ENCODE results near the gene CAPZA1. TPM values are rescaled to one million over a fixed set of nuclear protein-coding genes. Genes with fewer than 3 reads are reported as not detected.

Gene CAPZA1
- total and polyA plus RNA-seq, 2 experiments from 2014 or later, result 109 to 177 TPM

DNA sequence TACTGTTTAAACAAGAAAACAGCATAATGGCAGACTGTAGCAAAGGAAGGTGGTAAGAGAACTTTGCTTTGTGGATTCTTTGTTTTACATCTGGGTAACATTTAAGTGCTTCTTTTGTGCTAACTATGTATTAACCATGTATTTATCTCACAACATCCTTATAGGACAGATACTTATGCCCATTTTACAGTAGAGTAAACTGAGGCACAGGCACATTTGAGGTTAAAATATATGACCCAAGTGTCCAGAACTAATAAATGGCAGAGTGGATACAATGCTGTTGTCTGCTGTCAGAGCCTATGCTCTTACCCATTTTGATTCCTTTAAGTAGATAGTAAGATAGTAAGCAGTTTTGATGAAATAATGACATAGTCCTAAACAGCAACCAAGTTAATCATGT, 7.3 kb downstream of the CAPZA1 start:
- Histone ChIP-seq H4K20me1 (ENCODE audit: insufficient read depth, poor library complexity, severe bottlenecking) (peaks cover 97% of the 10 kb centered on the region), H3K27ac (no peak overlapping the region), H3K4me3 (no peak overlapping the region), H3K79me2 (peaks cover 100% of the 10 kb centered on the region), H3K4me1 (ENCODE audit: insufficient read depth) (peaks cover 6% of the 10 kb centered on the region), H3K9me3 (ENCODE audit: low read depth) (no peaks in the 10 kb centered on the region), H3K4me2 (no peak overlapping the region), H3K36me3 (replicated peaks; ENCODE audit: insufficient read depth, low read depth) (no peaks in the 10 kb centered on the region), H3K9me2 (replicated peaks; ENCODE audit: insufficient read depth) (no peaks in the 10 kb centered on the region), H3K27me3 (no peaks in the 10 kb centered on the region), H2AFZ (no peak overlapping the region)
- DNase-seq (ENCODE audit: low spot score), result no peak
- TF ChIP-seq, protein P1, sequence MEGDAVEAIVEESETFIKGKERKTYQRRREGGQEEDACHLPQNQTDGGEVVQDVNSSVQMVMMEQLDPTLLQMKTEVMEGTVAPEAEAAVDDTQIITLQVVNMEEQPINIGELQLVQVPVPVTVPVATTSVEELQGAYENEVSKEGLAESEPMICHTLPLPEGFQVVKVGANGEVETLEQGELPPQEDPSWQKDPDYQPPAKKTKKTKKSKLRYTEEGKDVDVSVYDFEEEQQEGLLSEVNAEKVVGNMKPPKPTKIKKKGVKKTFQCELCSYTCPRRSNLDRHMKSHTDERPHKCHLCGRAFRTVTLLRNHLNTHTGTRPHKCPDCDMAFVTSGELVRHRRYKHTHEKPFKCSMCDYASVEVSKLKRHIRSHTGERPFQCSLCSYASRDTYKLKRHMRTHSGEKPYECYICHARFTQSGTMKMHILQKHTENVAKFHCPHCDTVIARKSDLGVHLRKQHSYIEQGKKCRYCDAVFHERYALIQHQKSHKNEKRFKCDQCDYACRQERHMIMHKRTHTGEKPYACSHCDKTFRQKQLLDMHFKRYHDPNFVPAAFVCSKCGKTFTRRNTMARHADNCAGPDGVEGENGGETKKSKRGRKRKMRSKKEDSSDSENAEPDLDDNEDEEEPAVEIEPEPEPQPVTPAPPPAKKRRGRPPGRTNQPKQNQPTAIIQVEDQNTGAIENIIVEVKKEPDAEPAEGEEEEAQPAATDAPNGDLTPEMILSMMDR (IDR thresholded peaks at IDR 0.05; ENCODE audit: poor library complexity), result no peak
- TF ChIP-seq EZH2phosphoT487 (IDR thresholded peaks at IDR 0.05; ENCODE audit: low read depth, severe bottlenecking, unreplicated experiment), result no peak
- no peak for TF ChIP-seq EZH2 (IDR thresholded peaks at IDR 0.05; ENCODE audit: borderline replicate concordance)

DNA sequence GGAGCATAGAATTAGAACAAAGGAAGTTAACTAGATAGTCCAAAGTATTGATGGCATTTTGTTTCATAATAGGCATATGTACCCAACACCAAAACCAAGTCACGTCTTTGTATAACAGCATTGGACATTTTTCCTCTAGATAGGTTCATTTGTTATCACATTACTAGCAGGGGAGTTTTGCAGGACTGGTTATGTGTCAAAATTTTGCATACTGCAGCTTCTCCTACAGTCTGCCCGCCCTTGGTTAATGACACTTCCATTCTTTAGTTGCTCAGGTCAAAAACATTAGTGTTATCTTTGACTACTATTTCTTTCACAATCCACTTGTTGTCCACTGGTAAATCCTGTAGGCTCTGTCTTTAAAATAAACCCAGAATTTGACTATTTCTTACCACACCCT, 8.9 kb downstream of the CAPZA1 start:
- Histone ChIP-seq H3K4me2 (no peak overlapping the region), H2AFZ (no peak overlapping the region), H3K27me3 (no peaks in the 10 kb centered on the region), H3K4me1 (ENCODE audit: insufficient read depth) (no peaks in the 10 kb centered on the region), H3K4me3 (no peak overlapping the region), H3K9me2 (replicated peaks; ENCODE audit: insufficient read depth) (no peaks in the 10 kb centered on the region), H3K27ac (no peak overlapping the region), H4K20me1 (ENCODE audit: insufficient read depth, poor library complexity, severe bottlenecking) (peaks cover 97% of the 10 kb centered on the region), H3K79me2 (peaks cover 100% of the 10 kb centered on the region), H3K36me3 (replicated peaks; ENCODE audit: insufficient read depth, low read depth) (no peaks in the 10 kb centered on the region), H3K9me3 (ENCODE audit: low read depth) (no peaks in the 10 kb centered on the region)
- 92% methylated on average over 2 of the region's 2 CpGs for WGBS (ENCODE audit: low lambda C conversion rate, missing lambda C conversion rate)
- TF ChIP-seq EZH2phosphoT487 (IDR thresholded peaks at IDR 0.05; ENCODE audit: low read depth, severe bottlenecking, unreplicated experiment) (no peak), EZH2 (IDR thresholded peaks at IDR 0.05; ENCODE audit: borderline replicate concordance) (no peak)
- TF ChIP-seq, protein P1 (IDR thresholded peaks at IDR 0.05; ENCODE audit: poor library complexity), result no peak
- DNase-seq (ENCODE audit: low spot score), result no peak

DNA sequence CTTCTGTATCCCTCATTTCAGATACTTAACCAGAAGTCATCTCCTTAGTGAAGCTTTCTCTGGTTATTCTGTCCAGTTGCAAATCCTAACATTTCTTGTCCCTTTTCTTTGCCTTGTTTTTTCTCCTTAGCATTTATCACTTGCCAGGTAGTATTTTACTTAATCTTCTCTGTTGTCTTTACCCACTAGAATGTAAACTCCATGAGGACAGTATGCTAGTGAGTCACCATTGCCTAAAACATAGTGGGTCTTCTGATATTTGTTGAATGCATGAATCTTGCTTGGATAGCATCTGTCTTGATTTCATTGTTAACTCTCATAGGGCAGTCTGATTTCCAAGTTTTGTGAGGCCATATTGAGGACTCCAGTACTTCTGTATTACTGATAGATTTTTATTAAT, 9.6 kb downstream of the CAPZA1 start:
- Histone ChIP-seq H3K27me3 (no peaks in the 10 kb centered on the region), H2AFZ (no peak overlapping the region), H3K4me2 (no peak overlapping the region), H3K9me3 (ENCODE audit: low read depth) (no peaks in the 10 kb centered on the region), H3K79me2 (peaks cover 100% of the 10 kb centered on the region), H3K4me3 (no peak overlapping the region), H4K20me1 (ENCODE audit: insufficient read depth, poor library complexity, severe bottlenecking) (peaks cover 97% of the 10 kb centered on the region), H3K27ac (no peak overlapping the region), H3K9me2 (replicated peaks; ENCODE audit: insufficient read depth) (no peaks in the 10 kb centered on the region), H3K4me1 (ENCODE audit: insufficient read depth) (peaks cover 3% of the 10 kb centered on the region), H3K36me3 (replicated peaks; ENCODE audit: insufficient read depth, low read depth) (no peaks in the 10 kb centered on the region)
- TF ChIP-seq EZH2phosphoT487 (IDR thresholded peaks at IDR 0.05; ENCODE audit: low read depth, severe bottlenecking, unreplicated experiment), result no peak
- TF ChIP-seq EZH2 (IDR thresholded peaks at IDR 0.05; ENCODE audit: borderline replicate concordance), result no peak
- TF ChIP-seq, protein P1 (IDR thresholded peaks at IDR 0.05; ENCODE audit: poor library complexity), result no peak
- no peak for DNase-seq (ENCODE audit: low spot score)

DNA sequence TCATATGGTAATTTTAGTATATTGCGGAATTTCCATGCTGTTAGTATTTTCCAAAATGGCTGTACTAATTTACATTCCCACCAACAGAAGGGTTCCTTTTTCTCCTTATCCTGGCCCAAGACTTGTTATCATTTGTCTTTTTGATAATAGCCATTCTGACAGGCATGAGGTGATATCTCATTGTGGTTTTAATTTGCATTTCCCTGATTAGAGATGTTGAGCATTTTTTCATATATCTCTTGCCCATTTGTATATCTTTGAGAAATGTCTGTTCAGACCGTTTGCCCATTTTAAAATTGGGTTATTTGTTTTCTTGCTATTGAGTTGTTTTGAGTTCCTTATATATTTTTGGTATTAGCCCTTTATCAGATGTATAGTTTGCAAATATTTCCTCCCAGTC, 14.0 kb downstream of the CAPZA1 start:
- no peak for TF ChIP-seq EZH2phosphoT487 (IDR thresholded peaks at IDR 0.05; ENCODE audit: low read depth, severe bottlenecking, unreplicated experiment)
- TF ChIP-seq, protein P1 (IDR thresholded peaks at IDR 0.05; ENCODE audit: poor library complexity), result no peak
- TF ChIP-seq EZH2 (IDR thresholded peaks at IDR 0.05; ENCODE audit: borderline replicate concordance), result no peak
- H3K4me3 ChIP-seq, result no peak overlapping the region
- H3K9me2 ChIP-seq (replicated peaks; ENCODE audit: insufficient read depth), result no peaks in the 10 kb centered on the region
- no peak overlapping the region for H3K27ac ChIP-seq
- H4K20me1 ChIP-seq (ENCODE audit: insufficient read depth, poor library complexity, severe bottlenecking), result peaks cover 94% of the 10 kb centered on the region
- no peaks in the 10 kb centered on the region for H3K36me3 ChIP-seq (replicated peaks; ENCODE audit: insufficient read depth, low read depth)
- no peak for DNase-seq (ENCODE audit: low spot score)
- peaks cover 100% of the 10 kb centered on the region for H3K79me2 ChIP-seq
- H3K27me3 ChIP-seq, result no peaks in the 10 kb centered on the region
- H3K4me1 ChIP-seq (ENCODE audit: insufficient read depth), result peaks cover 33% of the 10 kb centered on the region
- H2AFZ ChIP-seq, result no peak overlapping the region
- H3K4me2 ChIP-seq, result no peak overlapping the region
- no peaks in the 10 kb centered on the region for H3K9me3 ChIP-seq (ENCODE audit: low read depth)
- WGBS (ENCODE audit: low lambda C conversion rate, missing lambda C conversion rate), result 89% methylated on average over 2 of the region's 2 CpGs

Measured in hepatocyte (in vitro differentiated cells).